ENCODE measurements around the gene DPEP2. TPM values are rescaled to one million over a fixed set of nuclear protein-coding genes. Genes with fewer than 3 reads are reported as not detected.
A peak's percentile ranks its signal among the peaks of the same experiment; 100 is the strongest.
"Not testable (repeated sequence)": the region's sequence is repeated elsewhere in the genome, so short reads cannot be mapped to it uniquely, and the experiment has no call there.

The DPEP2 gene
- total RNA-seq, 1 donor from 2014 or later: 1.1 TPM

DNA sequence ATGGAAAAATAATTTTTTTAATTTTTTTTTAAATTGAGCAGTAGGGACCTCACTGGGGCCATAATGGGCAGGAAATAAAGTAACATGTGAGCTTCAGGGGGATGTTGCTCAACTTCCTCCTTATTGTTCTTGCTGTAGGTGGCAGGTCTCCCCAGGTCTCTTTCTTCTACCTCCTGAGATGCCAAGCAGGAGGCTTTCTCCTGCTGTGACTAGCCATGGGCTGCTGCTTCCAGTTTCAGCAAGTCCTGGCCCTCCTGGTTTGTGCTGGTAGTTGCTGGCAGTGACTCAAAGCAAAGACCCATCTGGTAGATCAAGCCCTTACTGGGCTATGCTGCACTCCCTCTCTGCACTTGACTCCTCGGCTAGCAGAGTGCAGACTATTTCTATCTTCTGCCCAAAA, 14.2 kb upstream of the DPEP2 start:
- DNase-seq: no peak
- ATAC-seq (ENCODE audit: poor library complexity): no peak
- intact Hi-C loops (cut with DNase I): no loop called here

DNA sequence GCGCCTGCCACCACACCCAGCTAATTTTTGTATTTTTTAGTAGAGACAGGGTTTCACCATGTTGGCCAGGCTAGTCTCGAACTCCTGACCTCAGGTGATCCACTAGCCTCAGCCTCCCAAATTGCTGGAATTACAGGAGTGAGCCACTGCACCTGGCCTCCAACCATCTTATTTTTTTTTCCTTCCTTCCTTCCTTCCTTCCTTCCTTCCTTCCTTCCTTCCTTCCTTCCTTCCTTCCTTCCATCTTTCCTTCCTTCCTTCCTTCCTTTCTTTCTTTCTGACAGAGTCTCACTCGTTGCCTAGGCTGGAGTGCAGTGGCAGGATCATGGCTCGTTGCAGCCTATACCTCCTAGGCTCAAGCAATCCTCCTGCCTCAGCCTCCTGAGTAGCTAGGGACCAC, 10.6 kb upstream of the DPEP2 start:
- DNase-seq; ATAC-seq (ENCODE audit: poor library complexity); intact Hi-C loops (cut with DNase I): not testable (repeated sequence)

DNA sequence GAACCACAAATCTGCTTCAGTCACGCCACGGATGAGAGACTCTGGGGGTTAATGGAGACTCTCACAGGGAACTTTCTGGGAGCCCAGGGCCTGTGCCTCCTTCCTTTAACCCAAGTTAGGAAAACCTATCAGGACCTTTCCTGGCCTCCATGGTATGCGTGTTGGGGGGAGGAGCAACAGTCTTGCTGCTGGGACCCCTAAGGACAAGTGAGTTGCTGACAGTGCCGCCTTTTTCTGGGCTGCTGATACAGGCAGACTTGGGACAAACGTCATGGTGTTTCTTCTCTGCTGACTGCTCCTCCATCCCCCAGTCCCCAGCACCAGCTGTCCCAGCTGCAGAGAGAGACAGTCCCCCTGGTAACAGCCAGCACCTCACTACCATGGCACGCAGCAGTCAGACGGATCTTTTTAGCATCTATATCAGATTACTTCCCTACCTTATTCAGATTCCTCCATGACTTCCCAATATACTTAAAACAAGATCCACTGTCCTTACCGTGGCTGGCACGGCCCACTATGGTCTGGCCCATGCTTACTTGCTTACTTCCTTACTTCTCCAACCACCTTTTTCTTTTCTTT, 10.0 kb upstream of the DPEP2 start:
- DNase-seq: no peak
- intact Hi-C loops (cut with DNase I): no loop called here
- no peak for ATAC-seq (ENCODE audit: poor library complexity)

DNA sequence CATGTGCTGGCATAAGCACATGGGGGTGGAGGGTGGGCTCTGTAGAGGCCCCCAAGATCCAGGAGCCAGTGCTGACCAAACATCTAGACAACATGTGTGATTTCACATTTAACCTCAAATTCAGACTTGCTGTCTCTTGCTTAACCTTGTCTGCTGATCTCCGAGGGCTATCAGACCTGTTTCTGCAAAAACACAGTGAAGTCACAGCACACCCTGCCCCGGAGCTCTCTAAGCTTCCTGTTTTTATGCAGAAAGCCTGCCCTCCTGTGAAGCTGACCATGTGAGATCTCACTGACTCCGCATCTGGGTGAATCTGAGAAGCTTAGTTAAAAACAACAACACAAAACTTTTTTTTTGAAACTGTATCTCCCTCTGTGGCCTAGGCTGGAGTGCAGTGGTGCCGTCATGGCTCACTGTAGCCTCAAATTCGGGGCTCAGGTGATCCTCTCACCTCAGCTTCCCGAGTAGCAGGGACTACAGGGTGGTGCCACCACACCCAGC, 6.6 kb upstream of the DPEP2 start:
- DNase-seq (peak; percentile 59), ATAC-seq (ENCODE audit: poor library complexity) (peak; percentile 71)
- intact Hi-C loops (cut with DNase I): no loop called here

DNA sequence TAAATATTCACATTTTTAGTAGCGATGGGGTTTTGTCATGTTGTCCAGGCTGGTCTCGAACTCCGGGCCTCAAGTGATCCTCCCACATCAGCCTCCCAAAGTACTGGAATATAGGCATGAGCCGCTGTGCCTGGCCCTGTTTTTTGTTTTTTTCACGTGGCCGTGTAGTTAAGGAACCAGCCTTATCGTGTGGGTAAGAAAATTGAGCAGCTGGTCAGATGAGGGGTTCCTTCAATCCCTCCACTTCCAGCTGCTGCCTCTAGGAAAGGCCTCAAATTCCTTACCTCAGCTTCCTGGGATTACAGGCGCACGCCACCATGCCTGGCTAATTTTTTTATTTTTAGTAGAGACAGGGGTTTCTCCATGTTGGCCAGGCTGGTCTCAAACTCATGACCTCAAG, 5.9 kb upstream of the DPEP2 start:
- ATAC-seq (ENCODE audit: poor library complexity): no peak
- no peak for DNase-seq
- intact Hi-C loops (cut with DNase I): no loop called here

DNA sequence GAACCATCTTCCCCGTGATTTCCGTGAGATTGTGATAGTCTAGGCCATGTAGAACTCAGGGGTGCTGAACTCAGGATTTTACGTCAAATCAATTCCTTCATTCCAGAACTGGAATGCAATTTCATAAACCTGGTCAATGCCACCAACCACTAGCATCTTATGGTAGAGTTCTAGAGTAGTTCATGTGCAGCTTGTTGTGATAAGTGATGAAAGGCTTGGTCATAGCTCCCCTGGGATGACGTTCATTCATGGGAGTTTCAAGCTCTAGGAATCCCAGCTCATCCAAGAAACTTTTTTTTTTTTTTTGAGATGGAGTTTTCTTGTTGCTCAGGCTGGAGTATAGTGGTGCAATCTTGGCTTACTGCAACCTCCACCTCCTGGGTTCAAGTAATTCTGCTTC, 3.7 kb upstream of the DPEP2 start:
- intact Hi-C loops (cut with DNase I): no loop called here
- no peak for ATAC-seq (ENCODE audit: poor library complexity)

DNA sequence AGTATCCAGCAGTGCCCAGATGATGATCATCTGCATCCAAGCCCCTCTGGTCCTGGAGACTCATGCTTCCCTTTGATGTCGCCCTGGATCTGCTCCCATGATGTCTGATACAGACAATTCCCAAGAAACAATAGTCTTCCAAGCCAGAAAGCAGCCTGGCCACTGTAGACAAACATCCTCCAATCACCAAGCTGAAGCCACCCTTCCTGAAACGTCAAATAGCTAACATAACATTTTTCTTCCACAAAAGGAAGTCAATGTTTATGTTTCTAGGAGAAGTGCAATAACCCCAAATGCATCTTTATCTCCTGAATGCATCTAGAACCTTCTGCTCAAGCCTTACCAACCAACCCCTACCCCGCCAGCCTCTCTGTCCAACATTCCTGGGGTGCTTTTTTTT, 1.2 kb upstream of the DPEP2 start:
- peak; percentile 22 for DNase-seq
- ATAC-seq (ENCODE audit: poor library complexity): peak; percentile 47
- intact Hi-C loops (cut with DNase I): no loop called here

More for the DNA sequence above, 3.7 kb upstream of the DPEP2 start:
- no peak for DNase-seq

DNA sequence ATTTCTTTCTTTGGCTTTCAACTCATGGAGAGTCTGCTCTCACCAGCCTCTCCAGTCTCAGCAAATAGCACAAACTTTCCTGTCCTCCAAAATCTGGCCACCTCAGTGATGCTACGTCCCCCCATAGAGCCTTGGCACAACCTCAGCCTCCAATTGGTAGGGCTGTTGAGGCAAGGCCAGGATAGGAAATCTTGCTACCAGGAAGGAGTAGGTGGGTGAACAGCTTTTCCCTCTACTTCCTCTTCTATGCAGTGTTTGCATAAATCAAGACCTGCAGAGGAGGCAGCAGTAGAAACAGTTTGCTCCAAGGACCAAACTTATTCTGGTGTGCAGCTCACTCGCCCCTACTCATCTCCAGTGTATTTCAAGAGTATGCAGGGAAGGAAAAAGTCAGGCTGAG, 701 bp upstream of the DPEP2 start:
- ATAC-seq (ENCODE audit: poor library complexity): peak; percentile 63
- intact Hi-C loops (cut with DNase I): no loop called here
- DNase-seq: no peak

DNA sequence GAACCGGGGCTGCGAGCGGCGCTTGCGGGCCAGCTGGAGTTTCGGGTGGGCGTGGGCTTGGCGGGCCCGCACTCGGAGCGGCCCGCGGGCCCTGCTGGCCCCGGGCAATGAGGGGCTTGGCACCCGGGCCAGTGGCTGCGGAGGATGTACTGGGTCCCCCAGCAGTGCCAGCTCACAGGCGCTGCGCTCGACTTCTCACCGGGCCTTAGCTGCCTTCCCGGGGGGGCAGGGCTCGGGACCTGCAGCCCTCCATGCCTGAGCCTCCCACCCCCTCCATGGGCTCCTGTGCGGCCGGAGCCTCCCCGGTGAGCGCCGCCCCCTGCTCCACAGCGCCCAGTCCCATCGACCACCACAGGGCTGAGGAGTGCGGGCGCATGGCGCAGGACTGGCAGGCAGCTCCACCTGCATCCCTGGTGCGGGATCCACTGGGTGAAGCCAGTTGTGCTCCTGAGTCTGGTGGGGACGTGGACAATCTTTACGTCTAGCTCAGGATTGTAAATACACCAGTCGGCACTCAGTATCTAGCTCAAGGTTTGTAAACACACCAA, 979 bp downstream of the DPEP2 start:
- DNase-seq; intact Hi-C loops (cut with DNase I); ATAC-seq (ENCODE audit: poor library complexity): not testable (repeated sequence)

DNA sequence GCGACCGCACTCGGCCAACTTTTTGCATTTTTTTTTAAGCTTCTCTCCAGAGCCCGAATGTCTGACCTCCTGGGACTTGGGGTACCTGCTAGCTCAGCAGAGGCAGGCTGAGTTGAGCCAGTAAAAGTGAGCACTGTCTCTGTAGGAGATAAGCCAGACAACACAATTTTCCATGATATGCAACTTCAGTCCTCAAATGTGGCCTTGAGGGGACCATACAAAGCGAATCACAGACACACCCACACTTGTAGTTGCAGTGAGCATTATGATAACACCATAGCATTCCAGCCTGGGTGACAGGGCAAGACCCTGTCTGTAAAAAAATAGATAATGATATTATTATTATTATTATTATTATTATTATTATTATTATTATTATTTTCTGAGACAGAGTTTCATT, 2.6 kb downstream of the DPEP2 start:
- ATAC-seq (ENCODE audit: poor library complexity): no peak
- intact Hi-C loops (cut with DNase I): no loop called here
- DNase-seq: no peak

DNA sequence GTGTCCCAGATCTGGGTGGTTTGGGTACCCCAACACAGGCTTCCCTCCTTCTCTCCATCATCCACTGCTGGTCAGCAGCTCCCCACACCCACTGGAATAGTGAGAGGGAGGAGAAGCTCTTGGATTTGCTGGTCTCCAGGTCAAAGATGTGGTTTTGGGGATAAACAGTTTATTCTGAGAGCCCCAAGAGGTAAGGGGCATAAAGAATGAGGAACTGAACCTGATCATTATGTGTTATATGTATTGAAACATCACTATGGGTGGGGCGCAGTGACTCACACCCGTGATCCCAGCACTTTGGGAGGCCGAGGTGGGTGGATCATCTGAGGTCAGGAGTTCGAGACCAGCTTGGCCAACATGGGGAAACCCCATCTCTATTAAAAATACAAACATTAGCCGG, 3.9 kb downstream of the DPEP2 start:
- DNase-seq: no peak
- intact Hi-C loops (cut with DNase I): no loop called here

DNA sequence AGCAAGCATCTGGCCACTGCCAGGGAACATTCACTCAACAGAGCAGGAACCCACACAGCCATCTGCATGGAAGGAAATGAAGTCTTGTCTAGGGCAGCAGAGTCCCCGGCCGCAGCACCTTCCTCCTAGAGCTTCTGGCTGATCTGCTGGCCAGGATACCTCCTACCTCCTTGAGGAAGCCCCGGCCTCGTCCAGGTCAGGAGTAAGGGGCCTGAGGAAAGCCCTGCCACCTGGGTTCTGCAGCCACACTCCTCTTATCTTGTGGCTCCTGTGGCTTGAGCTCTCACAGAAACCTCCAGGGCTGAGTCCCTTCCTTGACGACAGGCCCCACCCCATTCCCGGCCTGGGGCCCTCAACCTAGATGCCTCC, 5.3 kb downstream of the DPEP2 start:
- ATAC-seq (ENCODE audit: poor library complexity): peak; percentile 21
- intact Hi-C loops (cut with DNase I); DNase-seq: not testable (repeated sequence)

More for the DNA sequence above, 3.9 kb downstream of the DPEP2 start:
- no peak for ATAC-seq (ENCODE audit: poor library complexity)

DNA sequence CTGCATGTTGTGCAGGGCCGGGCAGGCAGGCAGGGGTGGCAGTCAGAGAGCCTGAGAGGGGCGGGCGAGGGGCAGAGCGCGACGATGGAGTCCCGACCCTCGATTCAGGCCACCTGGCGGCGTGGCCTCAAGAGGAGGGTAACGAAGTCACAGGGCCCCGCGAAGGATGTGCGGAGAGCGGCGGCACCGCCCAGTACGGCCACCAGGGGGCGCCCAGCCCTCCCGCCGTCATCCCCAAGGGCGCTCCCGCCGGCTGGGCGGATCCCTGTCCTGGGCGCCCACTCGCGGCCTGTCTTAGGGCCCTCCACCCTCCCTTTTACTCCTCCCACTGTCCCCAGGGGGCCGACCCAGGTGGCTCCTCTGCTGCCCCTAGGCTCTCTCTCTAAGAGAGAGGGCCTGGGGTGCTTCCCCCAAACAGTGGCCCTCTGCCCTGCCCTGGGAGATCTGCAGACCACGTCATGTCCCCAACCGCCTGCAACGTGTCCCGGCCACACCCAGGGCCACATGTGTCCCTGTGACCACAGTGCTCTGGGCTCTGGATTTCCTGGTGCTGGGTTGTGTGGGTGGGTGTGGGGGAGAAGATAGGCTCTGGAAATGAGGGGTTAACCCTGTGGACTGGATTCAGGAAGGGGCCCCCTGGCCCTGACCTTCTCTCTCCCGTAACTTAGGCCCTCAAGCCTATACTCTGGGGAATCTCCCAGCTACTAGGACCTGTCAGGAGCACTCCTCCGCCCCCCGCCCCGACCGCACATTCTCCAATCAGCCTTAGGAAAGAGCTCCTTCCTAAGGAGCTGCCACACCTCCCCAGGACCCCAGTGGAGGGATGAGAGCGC, 5.9 kb downstream of the DPEP2 start:
- ATAC-seq (ENCODE audit: poor library complexity) (peak; percentile 96), DNase-seq (peak; percentile 92)
- intact Hi-C loops (cut with DNase I): no loop called here

DNA sequence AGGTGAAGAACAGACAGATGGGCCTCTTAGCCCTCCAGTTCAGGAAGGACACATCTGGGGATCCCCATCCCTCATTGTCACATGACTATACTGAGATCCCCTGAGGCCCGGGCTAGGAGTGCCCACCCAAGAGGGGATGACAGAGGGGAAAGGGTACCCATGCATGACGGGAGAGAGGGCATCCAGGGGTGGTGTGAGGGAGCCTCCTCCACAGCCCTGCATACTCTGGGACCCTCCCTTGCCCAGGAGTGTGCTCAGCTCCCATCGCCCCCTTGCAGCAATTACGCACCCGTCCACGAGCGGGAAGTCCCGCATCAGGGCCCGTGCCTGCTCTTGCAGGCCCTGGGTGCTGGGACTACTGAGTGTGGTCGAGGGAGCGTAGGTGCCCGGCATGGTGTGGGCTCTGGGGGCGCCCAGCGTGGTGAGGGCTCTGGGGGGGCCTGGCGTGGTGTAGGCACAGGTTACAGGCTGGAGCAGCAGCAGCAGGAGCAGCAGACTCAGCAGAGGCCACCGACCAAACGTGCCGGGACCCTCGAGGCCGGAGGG, 6.5 kb downstream of the DPEP2 start:
- intact Hi-C loops (cut with DNase I): no loop called here
- ATAC-seq (ENCODE audit: poor library complexity) (peak; percentile 9), DNase-seq (no peak)

DNA sequence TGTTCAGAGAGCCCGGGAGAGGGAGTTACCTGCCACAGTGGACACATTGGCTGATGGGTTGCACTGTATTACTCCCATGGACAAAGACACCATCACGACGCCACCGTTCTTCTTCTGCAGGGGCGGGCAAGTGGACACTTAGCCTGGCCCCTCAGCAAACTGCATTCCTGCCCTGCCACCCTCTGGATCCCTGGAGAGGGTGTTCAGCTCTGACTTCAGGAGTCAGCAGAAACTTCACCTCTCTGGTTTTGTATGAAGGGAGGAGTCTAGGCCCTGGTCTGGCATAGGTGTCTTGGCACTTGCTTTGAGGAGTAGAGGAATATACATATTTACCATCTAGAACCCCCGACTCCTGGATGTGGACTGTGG, 9.3 kb downstream of the DPEP2 start:
- ATAC-seq (ENCODE audit: poor library complexity) (no peak), DNase-seq (no peak)
- intact Hi-C loops (cut with DNase I): no loop called here

DNA sequence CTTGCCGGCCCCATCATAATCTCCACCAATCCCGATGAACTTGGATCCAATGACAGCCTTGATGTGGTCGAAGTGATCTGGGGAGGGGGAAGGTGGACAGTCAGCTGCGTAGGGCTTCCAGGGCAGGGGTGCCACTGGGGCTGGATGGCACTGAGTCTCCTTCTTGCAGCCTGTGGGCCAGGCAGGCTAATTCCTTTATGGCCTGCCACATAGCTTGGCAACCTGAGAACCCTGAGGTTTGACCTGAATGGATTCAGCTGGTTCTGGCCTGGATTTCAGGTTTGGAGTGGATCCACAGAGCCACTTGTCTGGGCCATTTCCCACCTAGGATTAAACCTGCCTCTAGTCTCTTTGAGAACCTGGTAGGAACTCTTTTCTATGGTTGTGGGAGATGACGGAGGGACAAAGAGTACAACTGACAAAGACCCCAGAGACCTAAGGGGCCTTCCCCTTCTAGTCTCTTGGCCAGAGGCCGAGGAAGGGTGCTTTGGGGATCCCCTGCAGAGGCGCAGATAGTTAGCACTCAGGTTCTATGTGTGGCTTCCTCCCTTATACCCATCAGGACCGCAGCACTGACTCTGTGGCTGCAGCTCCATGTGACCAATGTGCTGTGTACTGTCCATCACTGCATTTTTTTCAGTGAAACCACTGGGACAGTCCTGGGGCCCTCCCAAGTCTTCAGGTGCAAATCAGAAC, 9.8 kb downstream of the DPEP2 start:
- intact Hi-C loops (cut with DNase I): no loop called here
- DNase-seq (no peak), ATAC-seq (ENCODE audit: poor library complexity) (no peak)

DNA sequence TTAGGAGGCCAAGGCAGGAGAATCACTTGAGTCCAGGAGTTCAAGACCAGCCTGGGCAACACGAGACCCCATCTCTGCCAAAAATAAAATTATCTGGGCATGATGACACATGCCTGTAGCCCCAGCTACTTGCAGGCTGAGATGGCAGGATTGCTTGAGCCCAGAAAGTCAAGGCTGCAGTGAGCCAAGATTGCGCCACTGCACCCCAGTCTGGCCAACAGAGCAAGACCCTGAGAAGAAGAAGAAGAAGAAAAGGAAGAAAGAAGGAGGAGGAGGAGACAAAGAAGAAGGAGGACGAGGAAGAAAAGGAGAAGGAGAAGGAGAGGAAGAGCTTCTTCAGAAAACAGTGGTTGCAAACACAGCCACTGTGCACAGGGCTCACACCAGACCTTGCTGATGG, 10.6 kb downstream of the DPEP2 start:
- ATAC-seq (ENCODE audit: poor library complexity): no peak
- intact Hi-C loops (cut with DNase I): no loop called here

DNA sequence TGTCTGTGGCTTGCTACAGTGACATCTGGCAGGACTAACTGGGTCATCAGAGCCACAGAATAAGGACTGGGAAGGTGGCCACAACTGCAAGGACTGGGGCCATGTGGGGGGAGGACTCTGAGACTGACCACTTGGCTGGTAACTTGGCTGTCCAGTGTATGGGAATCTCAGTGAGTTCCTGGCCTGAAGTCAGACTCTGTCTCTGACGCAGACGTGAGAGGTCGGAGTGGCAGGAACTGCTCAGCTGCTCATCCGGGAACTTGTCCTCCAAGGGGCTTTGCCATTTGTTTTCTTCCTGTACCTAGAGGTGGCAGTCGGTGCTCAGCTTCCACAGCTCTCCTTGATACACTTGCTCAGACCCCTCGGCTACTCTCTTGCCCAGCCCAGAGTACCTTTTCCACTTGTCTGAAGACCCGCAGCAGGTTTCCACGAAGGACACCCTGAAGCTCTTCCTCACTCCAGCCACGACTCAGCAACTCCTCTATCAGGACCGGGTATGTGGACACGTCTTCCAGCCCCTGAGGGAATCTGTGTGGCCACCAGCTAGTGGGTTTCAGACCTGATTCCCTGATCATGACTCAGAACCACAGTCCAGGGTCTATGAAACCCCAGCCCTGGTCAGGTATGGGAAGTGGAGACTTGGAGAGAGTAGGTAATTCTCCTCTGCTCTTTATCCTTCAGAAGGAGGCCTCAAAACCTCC, 11.7 kb downstream of the DPEP2 start:
- ATAC-seq (ENCODE audit: poor library complexity): peak; percentile 40
- DNase-seq: no peak
- intact Hi-C loops (cut with DNase I): no loop called here

More for the DNA sequence above, 10.6 kb downstream of the DPEP2 start:
- DNase-seq: no peak

DNA sequence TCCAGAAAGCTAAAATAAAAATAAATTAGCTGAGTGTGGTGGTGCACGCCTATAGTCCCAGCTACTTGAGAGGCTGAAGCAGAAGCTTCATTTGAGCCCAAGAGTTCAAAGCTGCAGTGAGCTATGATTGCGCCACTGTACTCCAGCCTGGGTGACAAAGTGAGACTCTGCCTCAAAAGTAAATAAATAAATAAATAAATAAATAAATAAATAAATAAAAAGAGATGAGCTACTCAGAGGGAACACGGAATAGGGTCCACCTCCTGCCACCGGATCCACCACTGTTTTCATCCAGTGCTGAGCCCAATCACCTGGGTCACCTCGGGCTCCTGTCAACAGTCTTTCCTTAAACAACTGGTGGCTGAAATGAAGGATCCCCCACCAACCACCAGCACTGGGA, 12.3 kb downstream of the DPEP2 start:
- ATAC-seq (ENCODE audit: poor library complexity) (no peak), DNase-seq (no peak)
- intact Hi-C loops (cut with DNase I): no loop called here

Data from Right ventricle myocardium superior (tissue), 1 donor.